ENCODE results near the gene UBAP1. TPM values are rescaled to one million over a fixed set of nuclear protein-coding genes. Genes with fewer than 3 reads are reported as not detected.
A peak's percentile ranks its signal among the peaks of the same experiment; 100 is the strongest.
"Not testable (repeated sequence)": the region's sequence is repeated elsewhere in the genome, so short reads cannot be mapped to it uniquely, and the experiment has no call there.

Gene UBAP1
- total and polyA plus RNA-seq, 9 of the 15 experiments (the other 6 are each of a cell fraction or from before 2014, with no cell fraction given) = 1.3 to 33.4 (median 16.5) TPM

GRCh38 chr9:34242830-34243229 lies 64.0 kb downstream of the UBAP1 start:
- Histone ChIP-seq H4K20me1 (replicated peaks; ENCODE audit: control insufficient read depth, insufficient read depth, low read length) (no peaks in the 10 kb centered on the region), H3K27ac (ENCODE audit: extremely low read depth, low read depth, low read length) (no peak overlapping the region), H3K36me3 (ENCODE audit: control insufficient read depth, insufficient read depth, low read length) (peaks cover 41% of the 10 kb centered on the region; the same call in 2 of the 3 replicates), H3K4me2 (ENCODE audit: insufficient read depth, low read length) (no peak overlapping the region), H3K9me3 (replicated peaks; ENCODE audit: control insufficient read depth, insufficient read depth, low read depth, low read length) (no peaks in the 10 kb centered on the region), H2AFZ (ENCODE audit: low read depth, low read length) (no peak overlapping the region), H3K27me3 (ENCODE audit: control insufficient read depth in 2 of 2, insufficient read depth in 2 of 2, low read length in 2 of 2) (no peaks in the 10 kb centered on the region), H3K4me1 (replicated peaks in 1 of 2; ENCODE audit: control insufficient read depth in 2 of 2, insufficient read depth in 2 of 2, low read length in 2 of 2) (no peaks in the 10 kb centered on the region), H3K9me1 (ENCODE audit: control insufficient read depth, insufficient read depth, low read length) (no peaks in the 10 kb centered on the region), H3K4me3 (no peak overlapping the region), H3K79me2 (ENCODE audit: control insufficient read depth, insufficient read depth, low read length) (peaks cover 6% of the 10 kb centered on the region; the same call in 2 of the 3 replicates), H3K9ac (ENCODE audit: insufficient read depth in 1 of 2, low read depth in 2 of 2, low read length in 2 of 2) (no peak overlapping the region)
- WGBS (ENCODE audit: insufficient coverage, low coverage, missing lambda C conversion rate) = 93% methylated on average over 2 of the region's 2 CpGs
- intact Hi-C loops (cut with micrococcal nuclease) (no loop called here), in situ Hi-C loops (cut with MboI) (no loop called here)
- no TSS peak for BruUV-seq (replicated peaks)
- DNase-seq (ENCODE audit: extremely low read depth in 1 of 4, low spot score in 3 of 4) = no peak
- ChIA-PET POLR2A (interaction anchor here (0.6 kb wide), 1 partner anchor 132 kb away, joined by 3 read pairs; no protein-coding TSS in a partner anchor), CTCF (ENCODE audit: low intra/inter-chr PET ratio) (no interaction called here)
- FAIRE-seq = no peak
- no peak for ATAC-seq
- TF ChIP-seq THRAP3 (IDR thresholded peaks at IDR 0.05; ENCODE audit: borderline replicate concordance) = no peak
- TF ChIP-seq POLR2G (IDR thresholded peaks at IDR 0.05; ENCODE audit: low read depth, low read length) = no peak
- no peak for TF ChIP-seq EGR1 (conservative IDR thresholded peaks at IDR 0.05)

- BruUV-seq (replicated peaks); H3K27me3 ChIP-seq (ENCODE audit: control insufficient read depth in 2 of 2, insufficient read depth in 2 of 2, low read length in 2 of 2); H3K4me1 ChIP-seq (replicated peaks in 1 of 2; ENCODE audit: control insufficient read depth in 2 of 2, insufficient read depth in 2 of 2, low read length in 2 of 2); CTCF ChIA-PET (ENCODE audit: low intra/inter-chr PET ratio); H3K9ac ChIP-seq (ENCODE audit: insufficient read depth in 1 of 2, low read depth in 2 of 2, low read length in 2 of 2); H4K20me1 ChIP-seq (replicated peaks; ENCODE audit: control insufficient read depth, insufficient read depth, low read length); DNase-seq (ENCODE audit: extremely low read depth in 1 of 4, low spot score in 3 of 4); H3K4me2 ChIP-seq (ENCODE audit: insufficient read depth, low read length); H3K27ac ChIP-seq (ENCODE audit: extremely low read depth, low read depth, low read length); H3K9me1 ChIP-seq (ENCODE audit: control insufficient read depth, insufficient read depth, low read length); POLR2A ChIA-PET; H3K4me3 ChIP-seq; intact Hi-C loops (cut with micrococcal nuclease); in situ Hi-C loops (cut with MboI); H2AFZ ChIP-seq (ENCODE audit: low read depth, low read length); H3K79me2 ChIP-seq (ENCODE audit: control insufficient read depth, insufficient read depth, low read length); H3K9me3 ChIP-seq (replicated peaks; ENCODE audit: control insufficient read depth, insufficient read depth, low read depth, low read length); ATAC-seq: not testable (repeated sequence)
- H3K36me3 ChIP-seq (ENCODE audit: control insufficient read depth, insufficient read depth, low read length) = peaks cover 59% of the 10 kb centered on the region; the same call in 2 of the 3 replicates
- no CpG with 5 or more reads among the region's 2 CpGs for WGBS (ENCODE audit: insufficient coverage, low coverage, missing lambda C conversion rate)
- FAIRE-seq = peak; percentile 74
These were observed 66.4 kb downstream of the UBAP1 start for GRCh38 chr9:34245212-34245611.
